GM13977 (cell line): ENCODE data around the gene CHRM3.

Source experiments
- DNase-seq: peaks from one replicate; pipeline ENCODE4 v3.0.0; 2012; ENCODE audit warnings: low spot score
- CTCF ChIP-seq: IDR thresholded peaks from 2 replicates; pipeline ENCODE4 v1.5.1; 2012; ENCODE audit warnings: mild to moderate bottlenecking, control low read depth; ENCODE audit not compliant: insufficient read depth; ENCODE audit errors: extremely low read depth, missing control alignments
- in situ Hi-C: fragments of 300-500 bp; cut with MboI; formaldehyde crosslinking; loops from one replicate; pipeline ENCODE4 v1.12.0; 2022; ENCODE audit warnings: low sequenced_read_pairs, low pct_unique_long_range_greater_than_20kb, mixed read lengths, inconsistent platforms; ENCODE audit not compliant: unreplicated experiment

The CHRM3 gene

GRCh38 chr1:239394107-239394506, 7.7 kb downstream of the CHRM3 start:
- in situ Hi-C loops = no loop called here
- DNase-seq = no peak
- no peak for TF ChIP-seq CTCF

GRCh38 chr1:239413916-239414315, 27.5 kb downstream of the CHRM3 start:
- in situ Hi-C loops = no loop called here
- DNase-seq = no peak
- no peak for TF ChIP-seq CTCF

- no peak for TF ChIP-seq CTCF
- in situ Hi-C loops = no loop called here
- no peak for DNase-seq
Observed at GRCh38 chr1:239417221-239417620, 30.9 kb downstream of the CHRM3 start.

- in situ Hi-C loops = no loop called here
- no peak for TF ChIP-seq CTCF
Observed at GRCh38 chr1:239417986-239418640, 31.7 kb downstream of the CHRM3 start.

GRCh38 chr1:239418681-239419080, 32.3 kb downstream of the CHRM3 start:
- DNase-seq = no peak
- in situ Hi-C loops = no loop called here
- TF ChIP-seq CTCF = no peak

More at GRCh38 chr1:239417986-239418640, 31.7 kb downstream of the CHRM3 start:
- no peak for DNase-seq

- TF ChIP-seq CTCF = no peak
- no peak for DNase-seq
- in situ Hi-C loops = no loop called here
Observed at GRCh38 chr1:239421811-239422210, 35.4 kb downstream of the CHRM3 start.
